CD4-positive, alpha-beta T cell (primary cell): ENCODE measurements around the gene GAS6. TPM values are rescaled to one million over a fixed set of nuclear protein-coding genes. Genes with fewer than 3 reads are reported as not detected.

Experiments
- ATAC-seq: fragments of 200-7000 bp; cut with Tn5 transposase; one replicate; pipeline ENCODE4 v1.10.0; 2022; ENCODE audit warnings: mild to moderate bottlenecking; ENCODE audit not compliant: poor library complexity
- CTCF ChIA-PET: fragments of 350-600 bp; sonication (Branson Sonifier 250); formaldehyde crosslinking; loops from one replicate; lab custom pipeline; 2021; ENCODE audit warnings: antibody characterized with exemption, inconsistent platforms; lab: Charles Lee
- POLR2A ChIA-PET: fragments of 350-600 bp; sonication (Branson Sonifier 250); formaldehyde crosslinking; loops from one replicate; lab custom pipeline; 2021; ENCODE audit warnings: antibody characterized with exemption, inconsistent platforms; lab: Charles Lee
- DNase-seq, 14 experiments: peaks; one replicate each; pipeline ENCODE4 v3.0.0-alpha.2; 2013 to 2020; ENCODE audit warnings: mixed read lengths in 2 of 14
- H3K27ac ChIP-seq, 2 donors: one replicate each; pipeline versions ENCODE4 v1.5.1 to v1.7.0; 2013; ENCODE audit warnings: low read length in 2 of 2, low read depth in 1 of 2, mild to moderate bottlenecking in 1 of 2
- H3K27me3 ChIP-seq, 2 experiments: 1 replicate in 1 of 2; 2 replicates in 1 of 2; pipeline versions ENCODE4 v1.6.1 to v1.7.0; 2013; ENCODE audit warnings: low read length in 2 of 2, control low read depth in 1 of 2, mild to moderate bottlenecking in 1 of 2, moderate library complexity in 1 of 2; ENCODE audit not compliant: insufficient read depth in 2 of 2, control insufficient read depth in 1 of 2
- H3K36me3 ChIP-seq: one replicate; pipeline ENCODE4 v1.6.1; 2013; ENCODE audit warnings: low read length, control low read depth; ENCODE audit not compliant: insufficient read depth
- H3K4me1 ChIP-seq: one replicate; pipeline ENCODE4 v1.6.1; 2013; ENCODE audit warnings: low read length, control low read depth; ENCODE audit not compliant: insufficient read depth
- H3K4me3 ChIP-seq: one replicate; pipeline ENCODE4 v1.5.1; 2013; ENCODE audit warnings: mild to moderate bottlenecking, low read length, moderate library complexity
- H3K9me3 ChIP-seq, 2 experiments: 1 replicate in 1 of 2; 2 replicates in 1 of 2; pipeline versions ENCODE4 v1.6.1 to v1.7.0; 2013; ENCODE audit warnings: low read length in 2 of 2, mild to moderate bottlenecking in 2 of 2, control low read depth in 1 of 2, moderate library complexity in 1 of 2; ENCODE audit not compliant: control insufficient read depth in 1 of 2, insufficient read depth in 1 of 2
- H3K27ac Mint-ChIP-seq: one replicate; pipeline ENCODE4 v1.8.0; 2020; ENCODE audit warnings: mixed read lengths
- H3K27me3 Mint-ChIP-seq: one replicate; pipeline ENCODE4 v1.8.0; 2021; ENCODE audit warnings: mixed read lengths
- H3K36me3 Mint-ChIP-seq: one replicate; pipeline ENCODE4 v1.8.0; 2021; ENCODE audit warnings: low read depth, mixed read lengths
- H3K4me1 Mint-ChIP-seq: one replicate; pipeline ENCODE4 v1.8.0; 2021; ENCODE audit warnings: low read depth, mixed read lengths
- H3K4me3 Mint-ChIP-seq: one replicate; pipeline ENCODE4 v1.8.0; 2020; ENCODE audit warnings: mild to moderate bottlenecking, mixed read lengths
- H3K9me3 Mint-ChIP-seq: one replicate; pipeline ENCODE4 v1.8.0; 2020; ENCODE audit warnings: mixed read lengths
- CTCF ChIP-seq: fragments of 200-600 bp; IDR thresholded peaks from one replicate; pipeline ENCODE4 v1.8.0; 2022; ENCODE audit warnings: antibody characterized with exemption, mild to moderate bottlenecking
- intact Hi-C, 2 experiments: fragments of 100-400 bp; cut with DNase I in 1 of 2; cut with micrococcal nuclease in 1 of 2; formaldehyde crosslinking; loops; one replicate each; pipeline versions ENCODE4 v1.15.1 to v1.9.0; 2023 to 2025; cut with DNase I, micrococcal nuclease
- total RNA-seq, 174 experiments: library from RNA in 2 of 174; stranded (reverse) in 2 of 174; gene quantifications; one replicate each; pipeline ENCODE4 v1.2.3 and lab custom pipeline; 2021 to 2026

The GAS6 gene
- total RNA-seq, 2 experiments from 2014 or later = 0.52 to 1.0 TPM

DNA sequence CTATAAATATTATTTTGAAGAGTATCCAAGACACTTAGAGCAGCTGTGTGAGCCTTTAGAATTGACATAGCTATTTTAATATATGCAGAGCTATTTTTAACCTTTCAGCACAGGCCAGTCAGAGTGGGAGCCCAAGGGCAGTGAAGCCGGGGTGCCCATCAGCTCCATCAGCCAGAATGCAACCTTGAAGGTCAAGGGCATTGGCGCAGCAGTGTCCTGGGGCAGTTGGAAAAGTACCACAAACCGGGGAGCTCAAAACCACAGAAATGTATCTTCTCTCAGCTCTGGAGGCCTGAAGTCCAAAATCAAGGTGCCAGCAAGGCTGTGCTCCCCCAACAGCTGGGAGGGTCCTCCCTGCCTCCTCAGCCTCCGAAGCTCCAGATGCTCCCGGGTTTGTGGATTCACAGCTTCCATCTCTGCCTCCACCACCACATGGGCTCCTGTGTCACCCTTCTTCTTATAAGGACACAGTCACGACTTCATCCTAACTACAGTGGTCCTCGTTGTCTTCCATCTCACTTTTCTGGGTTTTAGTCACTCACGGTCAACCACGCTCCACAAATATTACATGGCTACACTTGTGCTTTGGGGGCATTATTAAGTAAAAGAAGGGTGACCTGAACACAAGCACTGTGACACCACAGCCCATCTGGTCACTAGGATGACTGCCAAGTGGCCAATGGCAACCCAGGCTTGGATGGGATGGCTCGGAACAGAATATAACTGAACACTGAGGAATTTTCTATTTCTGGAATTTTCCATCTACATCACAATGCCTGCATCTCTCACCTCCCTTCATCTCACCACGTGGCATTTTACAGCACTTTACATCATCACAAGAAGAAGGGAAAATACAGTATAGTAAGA, 15.9 kb upstream of the GAS6 start:
- H3K4me1 Mint-ChIP-seq = peaks cover 28% of the 10 kb centered on the region
- Histone ChIP-seq H3K9me3 (peaks cover 0 to 20% of the 10 kb centered on the region in 2 experiments), H3K36me3 (no peaks in the 10 kb centered on the region), H3K4me1 (peaks cover 31% of the 10 kb centered on the region), H3K27ac (no peak overlapping the region), H3K27me3 (no peaks in the 10 kb centered on the region), H3K4me3 (no peak overlapping the region)
- DNase-seq (peak in 1 of 14 experiments; percentile 2), ATAC-seq (no peak)
- ChIA-PET POLR2A (interaction anchor here (0.7 kb wide), 1 partner anchor 58 kb away, joined by 3 read pairs; no protein-coding TSS in a partner anchor), CTCF (no interaction called here)
- intact Hi-C loops = no loop called here
- H3K27me3 Mint-ChIP-seq = no peaks in the 10 kb centered on the region
- H3K9me3 Mint-ChIP-seq = no peaks in the 10 kb centered on the region
- no peak overlapping the region for H3K4me3 Mint-ChIP-seq
- TF ChIP-seq CTCF = no peak
- no peaks in the 10 kb centered on the region for H3K36me3 Mint-ChIP-seq
- H3K27ac Mint-ChIP-seq = no peak overlapping the region

DNA sequence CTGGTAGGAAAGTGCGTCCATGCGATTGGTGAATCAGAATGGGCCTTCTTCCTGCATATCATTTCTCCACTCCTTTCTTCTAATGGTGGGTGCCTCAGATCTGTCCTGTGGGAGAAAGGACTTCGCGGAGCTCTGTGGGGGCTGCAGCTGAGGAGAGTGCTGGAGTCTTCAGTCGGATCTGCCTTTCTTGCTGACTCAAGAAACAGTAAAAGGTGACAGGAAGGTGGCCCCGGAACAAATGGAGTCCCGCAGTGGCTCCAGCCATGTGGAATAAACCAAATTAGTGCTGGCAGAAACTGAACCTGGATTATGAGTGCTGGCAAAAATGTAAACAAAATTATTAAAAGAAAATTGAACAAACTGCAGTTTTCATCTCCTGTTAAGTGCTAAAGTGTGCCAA, 15.1 kb upstream of the GAS6 start:
- POLR2A ChIA-PET = interaction anchor here (0.7 kb wide), 1 partner anchor 57 kb away, joined by 3 read pairs; no protein-coding TSS in a partner anchor
- ATAC-seq (no peak), DNase-seq (no peak)
- Mint-ChIP-seq H3K4me3 (no peak overlapping the region), H3K36me3 (no peaks in the 10 kb centered on the region), H3K27me3 (no peaks in the 10 kb centered on the region), H3K4me1 (peaks cover 28% of the 10 kb centered on the region), H3K9me3 (no peaks in the 10 kb centered on the region), H3K27ac (no peak overlapping the region)
- H3K4me3 ChIP-seq = no peak overlapping the region
- H3K9me3 ChIP-seq = peaks cover 0 to 27% of the 10 kb centered on the region in 2 experiments
- CTCF ChIA-PET = no interaction called here
- no peaks in the 10 kb centered on the region for H3K36me3 ChIP-seq
- H3K27me3 ChIP-seq = peaks cover 0 to 2% of the 10 kb centered on the region in 2 experiments
- peaks cover 31% of the 10 kb centered on the region for H3K4me1 ChIP-seq
- H3K27ac ChIP-seq = no peak overlapping the region
- intact Hi-C loops = no loop called here
- TF ChIP-seq CTCF = no peak

- Mint-ChIP-seq H3K4me3 (no peak overlapping the region), H3K27me3 (peaks cover 12% of the 10 kb centered on the region), H3K4me1 (peaks cover 21% of the 10 kb centered on the region), H3K27ac (no peak overlapping the region), H3K9me3 (no peaks in the 10 kb centered on the region), H3K36me3 (no peaks in the 10 kb centered on the region)
- no peak overlapping the region for H3K27ac ChIP-seq
- intact Hi-C loops = no loop called here
- ATAC-seq (no peak), DNase-seq (peak in 1 of 14 experiments; percentile 2)
- POLR2A ChIA-PET = no interaction called here
- CTCF ChIA-PET = no interaction called here
- H3K27me3 ChIP-seq = peaks cover 2 to 7% of the 10 kb centered on the region in 2 experiments
- H3K4me1 ChIP-seq = peaks cover 27% of the 10 kb centered on the region
- TF ChIP-seq CTCF = no peak
- H3K4me3 ChIP-seq = no peak overlapping the region
- H3K9me3 ChIP-seq = peaks cover 0 to 33% of the 10 kb centered on the region in 2 experiments
- H3K36me3 ChIP-seq = no peaks in the 10 kb centered on the region
Measured at GRCh38 chr13:113877149-113877990, 13.5 kb upstream of the GAS6 start.
